SK-N-MC (cell line): ENCODE measurements around the gene SPTB.

Experiments used
- EZH2 ChIP-seq: fragments of 200-600 bp; sonication (generic); IDR thresholded peaks from one replicate; pipeline ENCODE4 v1.6.1; 2017; ENCODE audit warnings: antibody characterized with exemption
- FOXP2 ChIP-seq: optimal IDR thresholded peaks from 2 replicates; pipeline ENCODE3; 2011; ENCODE audit warnings: mild to moderate bottlenecking, moderate library complexity; ENCODE audit not compliant: insufficient read depth; ENCODE audit errors: extremely low read length, control extremely low read depth
- POLR2AphosphoS5 ChIP-seq: IDR thresholded peaks from 2 replicates; pipeline ENCODE4 v1.6.1; 2012; ENCODE audit warnings: mild to moderate bottlenecking, low read depth, low read length, borderline replicate concordance

GRCh38 chr14:64918216-64918615 lies 38.5 kb upstream of the SPTB start:
- TF ChIP-seq EZH2 (no peak), POLR2AphosphoS5 (no peak), FOXP2 (no peak)
